A673 (cell line): ENCODE data around the gene GAD2.

Experiments
- EZH2 ChIP-seq: fragments of 200-600 bp; sonication (generic); IDR thresholded peaks from 2 replicates; pipeline ENCODE4 v1.6.1; 2017; ENCODE audit warnings: borderline replicate concordance, low read depth, mild to moderate bottlenecking, mixed read lengths, antibody characterized with exemption, low read length; ENCODE audit not compliant: poor library complexity, severe bottlenecking
- TF ChIP-seq, protein P1 (sequence below): fragments of 300-800, 200-600 bp; sonication (generic); conservative IDR thresholded peaks from 2 replicates; pipeline ENCODE4 v1.5.1; 2017; ENCODE audit warnings: low read depth, mild to moderate bottlenecking, antibody characterized with exemption, low read length, moderate library complexity, mixed read lengths

DNA sequence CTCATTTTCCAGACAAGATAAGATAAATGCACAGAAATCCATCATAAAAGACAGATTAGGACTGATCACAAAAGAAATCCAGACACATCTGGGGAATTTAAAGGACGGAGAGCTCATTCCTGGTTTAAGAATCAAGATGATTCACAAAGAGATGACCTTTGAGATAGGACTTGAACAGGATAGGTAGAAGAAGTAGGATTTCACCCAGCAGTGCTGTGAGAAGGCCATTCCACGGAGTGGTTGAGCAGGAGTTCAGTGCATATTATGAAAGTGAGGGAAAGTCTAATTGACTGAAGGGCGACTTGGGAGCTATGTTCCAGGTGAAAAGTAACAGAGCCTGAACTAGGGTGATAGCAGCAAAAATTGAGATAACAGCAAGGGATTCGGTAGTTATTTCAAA lies 73.7 kb downstream of the GAD2 start:
- TF ChIP-seq, protein P1, sequence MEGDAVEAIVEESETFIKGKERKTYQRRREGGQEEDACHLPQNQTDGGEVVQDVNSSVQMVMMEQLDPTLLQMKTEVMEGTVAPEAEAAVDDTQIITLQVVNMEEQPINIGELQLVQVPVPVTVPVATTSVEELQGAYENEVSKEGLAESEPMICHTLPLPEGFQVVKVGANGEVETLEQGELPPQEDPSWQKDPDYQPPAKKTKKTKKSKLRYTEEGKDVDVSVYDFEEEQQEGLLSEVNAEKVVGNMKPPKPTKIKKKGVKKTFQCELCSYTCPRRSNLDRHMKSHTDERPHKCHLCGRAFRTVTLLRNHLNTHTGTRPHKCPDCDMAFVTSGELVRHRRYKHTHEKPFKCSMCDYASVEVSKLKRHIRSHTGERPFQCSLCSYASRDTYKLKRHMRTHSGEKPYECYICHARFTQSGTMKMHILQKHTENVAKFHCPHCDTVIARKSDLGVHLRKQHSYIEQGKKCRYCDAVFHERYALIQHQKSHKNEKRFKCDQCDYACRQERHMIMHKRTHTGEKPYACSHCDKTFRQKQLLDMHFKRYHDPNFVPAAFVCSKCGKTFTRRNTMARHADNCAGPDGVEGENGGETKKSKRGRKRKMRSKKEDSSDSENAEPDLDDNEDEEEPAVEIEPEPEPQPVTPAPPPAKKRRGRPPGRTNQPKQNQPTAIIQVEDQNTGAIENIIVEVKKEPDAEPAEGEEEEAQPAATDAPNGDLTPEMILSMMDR = no peak
- no peak for TF ChIP-seq EZH2
